GM03348 (cell line): Measurements from ENCODE around the gene IL1B.
"Not testable (repeated sequence)": the region's sequence is repeated elsewhere in the genome, so short reads cannot be mapped to it uniquely, and the experiment has no call there.

Source experiments
- DNase-seq: peaks from one replicate; pipeline ENCODE4 v3.0.0; 2012; ENCODE audit warnings: low spot score

The IL1B gene

DNA sequence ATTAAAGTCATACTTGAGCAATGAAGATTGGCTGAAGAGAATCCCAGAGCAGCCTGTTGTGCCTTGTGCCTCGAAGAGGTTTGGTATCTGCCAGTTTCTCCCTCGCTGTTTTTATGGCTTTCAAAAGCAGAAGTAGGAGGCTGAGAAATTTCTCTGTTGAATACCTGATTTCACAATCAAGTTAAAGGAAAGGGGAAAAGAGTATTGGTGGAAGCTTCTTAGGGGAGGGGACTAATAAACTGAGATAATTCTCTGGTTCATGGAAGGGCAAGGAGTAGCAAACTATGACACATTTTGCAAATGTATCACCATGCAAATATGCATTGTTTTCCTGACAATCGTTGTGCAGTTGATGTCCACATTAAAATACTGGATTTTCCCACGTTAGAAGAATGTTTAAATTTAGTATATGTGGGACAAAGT lies at the start of gene IL1B:
IL1B (minus strand) TSS at position 85 of the 423 bp plus-strand sequence. CDS start 550 bp downstream, outside the sequence.
- DNase-seq: peak; percentile 80

DNA sequence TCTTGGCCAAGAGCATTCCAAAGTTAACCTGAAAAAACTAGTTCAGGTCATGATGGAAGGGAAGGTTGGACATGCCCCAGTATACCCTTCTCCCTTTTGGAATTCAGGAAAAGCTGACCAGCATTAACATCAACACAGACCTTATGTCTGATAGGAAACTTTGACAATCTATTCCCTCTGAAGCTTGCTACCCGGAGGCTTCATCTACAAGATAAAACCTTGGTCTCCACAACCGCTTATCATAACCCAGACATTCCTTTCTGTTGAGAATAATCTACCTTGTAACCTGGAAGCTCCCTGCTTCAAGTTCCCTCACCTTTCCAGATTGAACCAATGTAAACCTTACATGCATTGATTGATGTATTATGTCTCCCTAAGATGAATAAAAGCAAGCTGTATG lies 49.7 kb upstream of the IL1B start:
- no peak for DNase-seq

DNA sequence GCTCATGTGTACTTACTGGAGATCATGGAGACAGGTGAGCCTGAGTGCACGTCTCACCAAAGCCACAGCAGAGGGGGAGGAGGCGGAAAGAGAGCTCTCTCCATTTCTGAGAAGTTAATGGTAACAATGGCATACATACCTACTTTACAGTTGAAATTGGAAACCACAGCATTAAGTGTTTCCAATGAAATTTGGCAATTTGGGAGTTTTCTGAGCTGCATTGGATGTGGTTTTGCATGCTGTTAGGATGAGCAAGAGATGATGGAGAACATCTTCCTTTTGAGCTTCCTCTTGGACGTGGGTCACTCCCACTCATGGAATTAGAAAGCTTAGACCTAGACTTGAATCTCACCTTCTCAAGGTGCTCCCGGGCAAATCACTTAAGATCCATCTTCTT lies 48.9 kb upstream of the IL1B start:
- no peak for DNase-seq

DNA sequence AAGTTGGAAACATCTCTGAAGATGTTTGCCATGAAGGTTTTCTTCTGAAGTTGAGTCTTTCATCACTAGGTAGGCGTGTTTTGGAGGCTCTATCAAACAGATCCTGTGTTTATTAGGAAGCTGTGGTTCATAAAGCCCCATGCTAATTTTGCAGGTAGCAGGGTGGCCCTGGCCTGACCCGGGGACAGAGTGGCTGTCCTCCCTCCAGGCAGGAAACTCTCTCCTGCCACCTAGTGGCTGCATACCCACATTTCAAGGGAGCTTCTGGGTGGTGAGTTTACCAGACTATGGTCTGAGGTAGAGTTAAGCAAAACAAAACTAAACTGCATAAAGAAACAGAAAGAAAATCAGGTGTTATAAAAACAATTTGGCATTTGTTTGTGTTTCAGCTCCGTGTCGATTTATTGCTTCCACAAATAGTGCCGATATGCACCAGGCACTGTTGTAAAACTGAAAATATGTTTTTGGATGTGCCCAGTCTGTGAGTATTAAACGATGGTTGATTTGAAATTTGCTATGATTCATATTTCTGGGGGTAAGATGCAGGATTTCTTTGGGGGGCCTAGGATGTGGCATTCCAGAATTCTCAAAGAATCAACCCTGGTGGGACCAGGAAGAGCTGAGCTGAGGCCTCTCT lies 48.4 kb upstream of the IL1B start:
- DNase-seq: peak; percentile 66

DNA sequence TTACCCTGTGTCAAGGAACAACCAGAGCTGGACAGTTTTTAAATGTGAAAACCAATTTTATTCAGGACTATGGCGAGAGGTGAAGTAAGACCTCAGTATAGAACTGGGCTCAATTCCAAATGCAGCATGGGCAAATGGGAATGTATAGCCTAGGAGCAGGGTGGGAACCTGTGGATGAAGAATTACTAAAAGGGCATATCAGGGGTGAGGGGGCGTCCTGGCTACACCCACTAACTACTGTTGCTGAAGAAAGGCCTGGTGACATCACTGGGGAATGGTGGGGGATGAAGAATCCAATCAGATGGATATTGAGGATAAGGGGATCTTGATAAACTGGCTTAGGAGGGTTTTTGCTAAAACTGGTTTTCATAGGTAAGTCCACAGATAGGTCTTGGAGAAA lies 47.1 kb upstream of the IL1B start:
- no peak for DNase-seq

DNA sequence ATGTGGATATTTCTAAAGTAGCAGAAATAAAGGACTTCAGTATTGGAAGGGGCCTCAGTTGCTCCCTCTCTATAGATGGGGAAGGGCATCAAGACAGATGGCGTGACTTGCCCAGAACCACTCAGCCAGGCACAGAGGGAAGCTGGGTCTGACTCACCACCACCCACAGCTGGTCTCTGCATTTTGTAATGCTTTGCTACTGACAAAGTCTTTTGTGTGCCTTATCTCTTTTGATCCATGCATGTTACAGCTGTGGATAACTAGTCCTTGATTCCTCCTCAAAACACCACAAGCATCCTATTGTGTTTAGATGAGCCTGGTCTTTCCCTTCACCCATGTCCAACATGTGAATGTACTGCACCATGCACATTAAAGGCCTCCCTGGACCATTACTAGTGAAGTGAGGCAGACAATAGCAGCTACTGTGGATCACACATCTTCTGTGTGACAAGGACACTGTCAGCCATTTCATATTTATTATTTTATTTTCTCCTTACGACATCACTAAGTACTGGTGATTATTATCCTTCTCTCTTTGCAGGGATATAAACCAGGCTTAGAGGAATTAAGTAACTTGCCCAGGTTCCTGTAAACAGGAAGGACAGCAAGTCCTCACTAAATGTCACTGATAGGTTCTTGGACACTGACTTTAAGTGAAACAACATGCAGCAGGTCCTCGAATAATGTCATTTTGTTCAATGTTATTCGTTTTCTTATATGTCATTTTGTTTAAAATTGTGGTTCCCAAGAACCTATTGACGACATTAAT lies 44.8 kb upstream of the IL1B start:
- peak; percentile 86 for DNase-seq

DNA sequence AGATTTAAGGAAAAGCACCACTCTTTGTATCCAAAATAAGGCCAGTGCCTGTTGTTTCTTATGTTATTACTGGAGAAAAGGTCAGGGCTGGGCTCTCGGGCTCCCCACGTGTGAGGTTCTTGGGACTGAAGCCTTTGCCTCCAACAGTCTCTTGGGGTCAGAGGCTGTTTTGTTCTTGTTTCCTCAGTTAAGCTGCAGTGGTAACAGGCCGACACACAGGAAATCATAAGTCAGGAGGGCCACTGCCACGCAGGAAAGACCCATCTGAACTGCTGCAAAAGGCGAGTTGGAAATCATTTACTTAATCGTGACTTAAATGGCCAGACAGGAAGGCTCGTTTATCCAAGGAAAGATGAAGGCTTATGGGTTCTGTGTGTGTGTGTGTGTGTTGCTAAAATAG lies 44.1 kb upstream of the IL1B start:
- no peak for DNase-seq

DNA sequence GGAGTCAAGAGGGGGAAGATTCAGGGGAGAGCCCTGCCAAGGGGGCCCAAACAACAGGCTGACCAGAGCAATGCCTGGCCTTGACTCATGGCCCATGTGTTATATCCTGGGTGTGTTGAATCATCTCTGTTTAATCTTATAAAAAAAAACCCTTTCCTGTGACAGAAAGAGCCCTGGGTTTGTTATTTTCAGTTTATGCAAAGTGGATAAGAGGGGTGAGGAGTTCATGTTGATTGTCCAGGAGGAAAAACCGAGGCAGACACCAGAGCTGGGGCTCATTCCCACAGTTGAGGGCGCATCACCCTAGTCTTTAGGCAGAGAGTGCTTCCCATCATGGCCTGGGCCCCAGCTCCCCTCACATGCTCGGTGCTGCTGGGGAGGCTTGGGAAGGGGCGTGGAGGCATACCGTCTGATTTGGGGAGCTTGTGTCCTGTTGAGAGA lies 43.5 kb upstream of the IL1B start:
- DNase-seq: peak; percentile 64

DNA sequence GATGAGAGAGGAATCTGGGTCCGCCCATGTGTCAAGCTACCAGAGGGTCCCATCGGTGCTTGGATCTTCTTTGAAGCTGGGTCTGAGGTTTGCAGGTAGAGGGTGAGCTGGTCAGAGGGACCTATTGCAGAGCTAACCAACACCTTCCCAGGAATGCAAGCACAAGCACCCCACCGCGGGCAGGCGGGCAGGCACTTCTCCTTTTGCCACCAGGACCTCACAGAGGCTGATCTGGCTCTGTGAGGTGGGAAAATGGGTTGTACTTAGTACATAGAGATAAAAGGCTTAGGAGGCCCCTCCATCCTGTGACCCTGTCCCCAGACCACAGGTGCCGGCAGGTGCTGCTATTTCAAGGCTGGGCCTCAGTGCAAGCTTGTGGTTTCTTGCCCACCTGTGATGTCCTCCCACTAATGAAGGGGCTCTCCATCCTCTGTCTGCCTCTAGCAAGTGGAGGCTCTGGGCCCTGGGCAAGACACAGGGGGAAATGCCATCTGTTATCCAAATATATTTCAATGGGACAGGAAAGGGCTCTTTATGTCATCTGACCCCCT lies 43.0 kb upstream of the IL1B start:
- DNase-seq: no peak

DNA sequence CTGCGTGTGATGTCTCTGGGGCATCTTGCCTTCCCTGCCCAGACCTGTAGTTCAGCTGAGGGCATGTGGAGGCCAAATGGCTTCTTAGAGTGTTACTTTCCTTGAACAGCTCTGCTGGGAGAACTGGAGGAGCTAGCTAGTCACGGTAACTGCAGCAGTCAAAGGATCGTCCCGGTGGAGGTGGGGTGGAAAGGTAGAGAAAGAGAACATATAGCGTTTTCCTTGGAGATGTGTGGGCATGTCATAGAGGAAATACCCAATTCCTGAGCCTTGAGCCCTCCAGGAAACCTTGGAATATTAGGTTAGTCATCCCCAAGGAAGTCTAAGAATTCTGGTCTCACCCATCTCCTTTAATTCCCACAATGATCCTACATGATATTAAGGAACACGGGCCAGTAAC lies 40.8 kb upstream of the IL1B start:
- peak; percentile 51 for DNase-seq

DNA sequence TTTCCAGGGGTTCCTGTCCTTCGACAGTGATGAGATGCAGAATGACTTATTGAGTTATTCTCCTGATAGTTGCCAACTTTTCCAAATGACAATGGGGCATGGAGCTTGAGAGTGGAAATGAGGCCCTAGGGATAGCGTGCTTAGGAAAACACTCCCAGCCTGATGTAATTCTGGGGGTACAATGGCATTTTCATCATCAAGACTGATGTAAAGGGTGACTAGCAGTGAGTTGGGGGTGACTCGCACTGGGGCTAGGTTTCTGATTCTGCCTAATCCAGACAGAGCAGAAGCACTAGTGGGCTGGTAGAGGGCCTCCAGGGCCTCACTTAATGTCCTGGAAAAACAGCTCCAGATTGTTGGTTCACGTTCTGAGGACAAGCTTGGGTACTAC lies 40.4 kb upstream of the IL1B start:
- no peak for DNase-seq

DNA sequence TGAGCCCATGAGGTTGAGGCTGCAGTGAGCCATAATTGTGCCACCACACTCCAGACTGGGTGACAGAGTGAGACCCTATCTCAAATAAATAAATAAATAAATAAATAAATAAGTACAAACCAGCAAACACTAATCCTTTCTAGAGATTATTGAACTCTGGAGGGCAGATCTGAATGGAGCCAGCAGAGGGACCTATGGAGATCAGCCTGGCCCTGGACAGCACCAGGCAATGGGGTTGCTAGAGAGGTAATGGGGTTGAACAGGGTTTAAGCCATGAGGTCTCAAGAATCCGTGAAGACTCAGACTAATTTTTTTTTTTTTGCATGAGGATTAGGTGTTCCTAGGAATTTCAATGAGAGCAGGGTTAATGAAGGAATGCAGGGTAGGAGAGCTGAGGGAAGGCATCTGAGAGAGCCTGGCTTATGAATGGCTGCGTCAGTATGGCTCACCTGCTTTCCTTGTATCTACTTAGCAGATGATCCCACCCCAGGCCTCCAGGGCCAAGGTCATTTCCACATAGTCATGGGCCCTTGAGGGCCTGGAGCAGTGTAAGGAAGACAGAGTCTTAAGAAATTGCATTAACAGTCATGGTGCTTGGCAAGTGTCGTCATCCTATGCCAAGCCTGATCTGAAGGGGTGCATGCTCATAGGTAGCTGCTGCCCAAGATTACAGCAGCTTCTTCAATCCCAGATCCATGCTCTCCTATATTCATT lies 39.8 kb upstream of the IL1B start:
- DNase-seq: no peak

DNA sequence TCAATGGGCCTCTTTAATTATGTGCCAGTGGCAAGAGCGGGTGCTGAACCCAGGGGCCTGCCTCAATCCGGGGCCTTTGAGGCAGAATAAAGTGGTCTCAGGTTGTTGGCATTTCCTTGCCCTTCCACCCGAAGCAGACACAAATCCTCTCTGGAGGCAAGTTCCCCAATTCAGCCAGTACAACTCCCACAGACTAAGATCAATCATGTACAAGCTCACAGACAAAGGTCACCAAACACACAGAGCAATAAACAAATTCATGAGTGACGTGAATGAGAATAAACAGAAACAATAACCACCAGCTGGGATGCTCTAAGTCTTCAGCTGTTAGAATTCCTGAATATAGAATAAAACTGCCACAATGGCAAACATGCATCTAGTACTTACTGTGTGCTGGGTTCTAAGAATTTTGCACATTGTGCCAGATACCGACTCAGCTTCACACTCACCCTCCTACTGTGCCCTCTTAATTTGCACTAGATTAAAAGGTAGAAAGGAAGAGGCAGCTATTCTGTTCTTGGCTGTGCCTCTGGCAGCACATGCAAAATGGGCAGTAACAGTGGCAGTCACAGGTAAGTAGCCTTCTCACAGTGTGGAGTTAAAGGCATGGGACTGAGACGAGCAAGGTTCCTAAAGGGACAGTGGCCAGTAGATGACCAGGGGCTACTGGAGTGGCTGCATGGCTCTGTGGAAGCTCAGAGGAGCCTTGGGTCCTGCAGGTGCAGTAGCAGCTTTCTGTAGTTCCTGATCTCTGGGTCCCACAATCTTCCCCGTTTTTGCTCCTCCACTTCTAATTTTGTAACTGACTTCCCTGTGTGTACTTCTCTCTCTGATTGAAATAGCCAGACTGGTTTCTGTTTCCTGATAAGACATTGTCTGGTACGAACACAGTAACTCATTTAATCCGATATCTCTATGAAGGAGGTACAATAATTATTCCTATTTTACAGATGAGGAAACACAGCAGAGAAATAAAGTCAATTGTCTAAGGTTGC lies 34.6 kb upstream of the IL1B start:
- no peak for DNase-seq

DNA sequence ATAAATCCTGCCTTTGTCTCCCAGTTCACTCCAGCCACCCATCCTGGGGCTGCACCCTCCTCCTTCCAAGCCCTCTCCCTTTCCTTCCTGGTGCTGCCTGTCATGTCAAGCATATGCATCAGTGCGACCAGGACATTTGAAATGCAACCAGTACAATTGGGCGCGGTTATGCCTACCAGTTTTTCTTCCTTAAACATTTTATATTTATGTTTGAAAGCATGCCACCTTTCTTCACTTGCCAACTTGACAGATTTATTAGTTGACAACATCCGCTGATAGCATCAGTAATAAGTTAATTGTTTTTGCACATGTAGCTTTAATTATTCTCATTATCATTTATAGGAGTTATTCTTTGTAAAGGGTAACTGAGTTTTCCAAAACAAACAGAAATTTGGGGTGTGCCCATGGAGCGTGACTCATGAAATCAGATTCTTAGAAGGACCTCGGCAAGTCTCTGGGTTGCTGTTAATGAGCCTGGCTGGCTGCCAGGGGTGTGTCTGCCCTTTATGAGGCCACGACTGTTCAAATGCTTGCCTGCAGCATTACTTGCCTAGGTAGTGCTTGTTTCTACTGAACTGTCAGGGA lies 32.8 kb upstream of the IL1B start:
- peak; percentile 67 for DNase-seq

DNA sequence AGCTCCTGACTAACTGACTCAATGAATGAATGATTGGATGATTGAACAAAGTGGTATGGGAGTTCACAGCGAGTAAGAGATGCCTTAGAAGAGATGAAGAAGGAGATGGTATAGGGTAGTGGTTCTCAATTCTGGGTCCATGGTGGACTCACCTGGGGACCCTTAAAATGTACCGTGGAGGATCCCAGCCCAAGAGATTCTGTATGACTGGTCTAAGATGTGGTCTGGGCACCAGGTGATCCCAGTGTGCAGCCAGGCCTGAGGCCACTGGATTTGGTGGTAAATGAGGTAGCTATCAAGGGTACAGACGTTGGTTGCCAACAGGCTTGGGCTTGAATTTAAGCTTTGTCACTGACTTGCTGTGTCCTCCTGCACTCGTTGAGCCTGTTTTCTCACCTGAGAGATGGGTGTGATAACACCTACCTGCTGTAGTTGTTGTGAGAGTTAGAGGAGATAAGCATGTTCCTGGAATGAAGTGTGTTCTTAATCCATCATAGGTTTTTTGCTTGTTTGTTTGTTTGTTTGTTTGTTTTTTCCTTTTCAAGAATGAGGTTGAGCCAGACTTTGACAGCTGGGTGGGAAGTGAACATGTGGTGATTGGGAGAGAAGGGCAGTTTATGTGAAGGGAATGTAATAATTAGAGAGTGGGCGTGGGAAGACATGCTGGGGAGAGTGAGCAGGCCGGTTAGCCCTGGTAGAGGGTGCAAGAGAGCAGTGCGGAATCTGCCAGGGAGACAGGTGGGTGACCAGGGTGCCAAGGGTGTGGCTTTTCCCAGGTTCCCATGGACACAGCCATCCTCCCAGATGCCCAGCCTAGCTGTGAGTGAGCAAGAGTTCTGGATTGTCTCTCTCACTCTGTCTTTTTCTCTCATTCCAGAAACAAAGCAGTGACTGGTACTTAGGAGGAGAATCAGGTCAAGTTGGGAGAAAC lies 31.4 kb upstream of the IL1B start:
- DNase-seq: no peak

DNA sequence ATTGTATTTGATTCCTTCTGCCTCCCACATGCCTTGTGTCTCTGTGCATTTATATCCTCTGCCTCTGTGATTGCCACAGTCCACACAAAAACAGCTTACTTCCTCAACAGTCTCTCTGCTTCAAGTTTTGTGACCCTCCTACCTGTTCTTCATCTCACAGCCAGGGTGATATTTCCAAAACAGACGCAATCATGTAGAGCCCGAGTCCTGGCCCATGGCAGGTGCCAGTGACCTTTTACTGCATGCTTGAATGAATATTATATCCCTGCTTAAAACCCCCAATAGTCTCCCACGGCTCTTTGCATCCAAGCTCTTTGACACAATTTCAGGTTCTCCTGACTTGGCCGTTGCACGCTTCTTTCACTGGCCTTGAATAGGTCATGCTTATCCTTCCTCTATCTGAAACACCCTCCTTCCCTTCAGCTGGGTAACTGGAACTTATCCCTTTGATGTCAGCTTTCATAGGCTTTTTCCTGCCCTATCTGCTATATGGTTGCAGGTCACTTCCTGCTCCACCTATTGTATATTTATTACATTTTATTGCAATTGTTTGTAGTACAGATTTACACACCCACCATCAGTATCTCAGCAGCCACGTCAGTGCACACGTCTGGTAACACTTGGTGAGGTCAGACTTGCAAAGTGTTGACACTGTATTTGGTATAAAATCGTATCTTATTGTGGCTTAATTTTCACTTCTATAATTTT lies 29.7 kb upstream of the IL1B start:
- no peak for DNase-seq

DNA sequence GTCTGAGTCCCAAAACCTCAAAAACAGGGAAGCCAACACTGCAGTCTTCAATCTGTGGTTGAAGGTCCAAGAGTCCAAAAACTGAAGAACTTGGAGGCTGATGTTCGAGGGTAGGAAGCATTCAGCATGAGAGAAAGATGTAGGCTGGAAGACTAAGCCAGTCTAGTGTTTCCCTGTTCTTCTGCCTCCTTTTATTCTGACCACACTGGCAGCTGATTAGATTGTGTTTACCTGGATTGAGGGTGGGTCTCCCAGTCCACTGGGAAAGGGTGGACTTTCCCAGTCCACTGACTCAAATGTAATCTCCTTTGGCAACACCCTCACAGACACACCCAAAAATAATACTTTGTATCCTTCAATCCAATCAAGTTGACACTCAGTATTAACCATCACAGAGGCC lies 27.5 kb upstream of the IL1B start:
- no peak for DNase-seq

DNA sequence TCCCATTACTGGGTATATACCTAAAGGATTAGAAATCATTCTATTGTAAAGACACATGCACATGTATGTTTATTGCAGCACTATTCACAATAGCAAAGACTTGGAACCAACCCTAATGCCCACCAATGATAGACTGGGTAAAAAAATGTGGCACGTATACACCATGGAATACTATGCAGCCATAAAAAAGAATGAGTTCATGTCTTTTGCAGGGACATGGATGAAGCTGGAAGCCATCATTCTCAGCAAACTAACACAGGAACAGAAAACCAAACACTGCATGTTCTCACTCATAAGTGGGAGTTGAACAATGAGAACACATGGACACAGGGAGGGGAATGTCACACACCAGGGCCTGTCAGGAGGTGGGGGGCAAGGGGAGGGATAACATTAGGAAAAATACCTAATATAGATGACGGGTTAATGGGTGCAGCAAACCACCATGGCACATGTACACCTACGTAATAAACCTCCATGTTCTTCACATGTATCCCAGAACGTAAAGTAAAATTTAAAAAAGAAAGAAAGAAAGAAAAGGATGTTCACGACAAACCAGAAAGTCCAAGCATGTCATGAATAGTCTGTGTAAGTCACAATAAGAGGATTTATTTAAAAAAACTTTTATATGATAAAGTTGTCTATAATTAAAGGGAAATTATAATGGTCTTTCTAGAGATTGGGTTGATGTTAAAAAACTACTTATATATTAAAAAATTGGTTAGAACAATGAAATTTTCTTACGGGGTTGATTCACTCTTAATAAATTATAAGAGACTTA lies 23.0 kb upstream of the IL1B start:
- not testable (repeated sequence) for DNase-seq

DNA sequence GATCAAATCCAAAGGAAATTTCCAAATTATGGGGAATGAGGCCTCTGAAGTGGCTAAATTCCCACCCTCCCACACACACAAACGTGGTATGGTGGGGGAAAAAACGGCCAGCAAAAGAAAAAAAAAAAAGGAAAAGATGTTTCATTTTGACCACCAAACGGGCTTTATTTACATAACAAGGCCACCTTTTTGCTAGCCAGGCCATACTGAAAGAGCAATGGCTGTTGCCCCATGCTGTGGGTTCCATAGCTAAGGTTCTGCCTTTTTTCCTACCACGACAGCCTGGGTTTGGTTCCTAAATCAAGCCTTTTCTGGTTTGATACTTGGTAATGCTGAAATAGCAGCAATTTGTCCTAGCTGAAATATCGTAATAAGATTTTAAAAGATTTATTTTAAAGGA lies 14.0 kb upstream of the IL1B start:
- no peak for DNase-seq
